Ascending aorta (tissue), 2 donors: Measurements from ENCODE around the gene CYP4F22. TPM values are rescaled to one million over a fixed set of nuclear protein-coding genes. Genes with fewer than 3 reads are reported as not detected.
"Not testable (repeated sequence)": the region's sequence is repeated elsewhere in the genome, so short reads cannot be mapped to it uniquely, and the experiment has no call there.

Experiments used
- DNase-seq, 2 donors: peaks; one replicate each; pipeline ENCODE4 v3.0.0-alpha.2; 2019; ENCODE audit warnings: low spot score in 2 of 2
- H3K27ac ChIP-seq, 2 donors: fragments of 200-600 bp; sonication (generic); one replicate each; pipeline ENCODE4 v1.5.1; 2016 to 2017; ENCODE audit warnings: mild to moderate bottlenecking in 1 of 2
- H3K27me3 ChIP-seq: fragments of 200-600 bp; sonication (generic); one replicate; pipeline ENCODE4 v1.5.1; 2017
- H3K36me3 ChIP-seq, 2 donors: fragments of 200-600 bp; sonication (generic); one replicate each; pipeline ENCODE4 v1.5.1; 2016
- H3K4me1 ChIP-seq, 2 donors: fragments of 200-600 bp; sonication (generic); one replicate each; pipeline ENCODE4 v1.5.1; 2016 to 2017; ENCODE audit warnings: mild to moderate bottlenecking in 1 of 2
- H3K4me3 ChIP-seq, 2 donors: fragments of 200-600 bp; sonication (generic); one replicate each; pipeline ENCODE4 v1.5.1; 2016 to 2017; ENCODE audit warnings: mild to moderate bottlenecking in 1 of 2
- H3K9me3 ChIP-seq, 2 donors: fragments of 200-600 bp; sonication (generic); one replicate each; pipeline ENCODE4 v1.5.1; 2016
- CTCF ChIP-seq, 3 experiments: fragments of 200-600 bp in 2 of 3; fragments of 450-650 bp in 1 of 3; sonication (generic) in 2 of 3; IDR thresholded peaks; one replicate each; pipeline ENCODE4 v1.5.1; 2016 to 2019; ENCODE audit warnings: antibody characterized with exemption in 3 of 3, mild to moderate bottlenecking in 1 of 3, moderate library complexity in 1 of 3
- intact Hi-C: fragments of 100-400 bp; cut with DNase I; formaldehyde crosslinking; loops from one replicate; pipeline ENCODE4 v1.15.1; 2023
- total RNA-seq: library from RNA; depleted of rRNA; stranded (reverse); fragments of >200 nt; gene quantifications from one replicate; pipeline ENCODE4 v1.1.0, GENCODE V29; 2016

The CYP4F22 gene
- total RNA-seq, 1 donor from 2014 or later: not detected

GRCh38 chr19:15502264-15502663 lies 6.1 kb upstream of the CYP4F22 start:
- intact Hi-C loops: no loop called here
- H3K27ac ChIP-seq: no peak overlapping the region

GRCh38 chr19:15506074-15506571 lies 2.2 kb upstream of the CYP4F22 start:
- Histone ChIP-seq H3K4me1 (no peaks in the 10 kb centered on the region), H3K9me3 (no peaks in the 10 kb centered on the region), H3K27ac (no peak overlapping the region), H3K27me3 (no peaks in the 10 kb centered on the region), H3K36me3 (no peaks in the 10 kb centered on the region), H3K4me3 (no peak overlapping the region)
- TF ChIP-seq CTCF (IDR thresholded peaks at IDR 0.05): no peak
- no peak for DNase-seq
- intact Hi-C loops: no loop called here

More at GRCh38 chr19:15502264-15502663, 6.1 kb upstream of the CYP4F22 start:
- Histone ChIP-seq H3K36me3 (no peaks in the 10 kb centered on the region), H3K9me3 (no peaks in the 10 kb centered on the region), H3K27me3 (no peaks in the 10 kb centered on the region), H3K4me1 (no peaks in the 10 kb centered on the region), H3K4me3 (no peak overlapping the region)
- TF ChIP-seq CTCF (IDR thresholded peaks at IDR 0.05): no peak
- DNase-seq: no peak

- intact Hi-C loops: no loop called here
Measured at GRCh38 chr19:15507068-15508034, 974 bp upstream of the CYP4F22 start.

GRCh38 chr19:15511671-15512424 lies 3.5 kb downstream of the CYP4F22 start:
- Histone ChIP-seq H3K36me3 (no peaks in the 10 kb centered on the region), H3K27me3 (no peaks in the 10 kb centered on the region), H3K27ac (no peak overlapping the region), H3K9me3 (peaks cover 0 to 10% of the 10 kb centered on the region in 2 donors), H3K4me3 (no peak overlapping the region), H3K4me1 (no peaks in the 10 kb centered on the region)
- no peak for DNase-seq
- no peak for TF ChIP-seq CTCF (IDR thresholded peaks at IDR 0.05)
- intact Hi-C loops: no loop called here

More at GRCh38 chr19:15507068-15508034, 974 bp upstream of the CYP4F22 start:
- H3K4me1 ChIP-seq: no peaks in the 10 kb centered on the region
- H3K27ac ChIP-seq: no peak overlapping the region
- no peak for TF ChIP-seq CTCF (IDR thresholded peaks at IDR 0.05)
- DNase-seq: no peak
- no peaks in the 10 kb centered on the region for H3K27me3 ChIP-seq
- no peaks in the 10 kb centered on the region for H3K36me3 ChIP-seq
- H3K9me3 ChIP-seq: no peaks in the 10 kb centered on the region
- H3K4me3 ChIP-seq: no peak overlapping the region

GRCh38 chr19:15515227-15515625 lies 6.9 kb downstream of the CYP4F22 start:
- H3K27ac ChIP-seq, H3K4me3 ChIP-seq, H3K4me1 ChIP-seq, H3K36me3 ChIP-seq, DNase-seq, intact Hi-C loops, H3K27me3 ChIP-seq: not testable (repeated sequence)
- peaks cover 0 to 11% of the 10 kb centered on the region in 2 donors for H3K9me3 ChIP-seq
